Neutrophil (primary cell): ENCODE results near the gene ENTREP3.

Experiments
- H3K27ac ChIP-seq: fragments of 200-600 bp; sonication (generic); 2 replicates; pipeline ENCODE4 v1.5.1; 2016; ENCODE audit warnings: mild to moderate bottlenecking, moderate library complexity
- H3K27me3 ChIP-seq: fragments of 200-600 bp; sonication (generic); 2 replicates; pipeline ENCODE4 v1.6.0; 2016; ENCODE audit warnings: mild to moderate bottlenecking
- H3K36me3 ChIP-seq: fragments of 200-600 bp; sonication (generic); 2 replicates; pipeline ENCODE4 v1.5.1; 2017
- H3K4me1 ChIP-seq, 2 experiments: fragments of 200-600 bp in 1 of 2; sonication (generic) in 1 of 2; 1 replicate in 1 of 2; 2 replicates in 1 of 2; pipeline versions ENCODE4 v1.5.1 to v1.6.1; 2013 to 2016; ENCODE audit warnings: low read depth in 1 of 2, low read length in 1 of 2, mild to moderate bottlenecking in 1 of 2, moderate library complexity in 1 of 2; ENCODE audit not compliant: control insufficient read depth in 1 of 2, insufficient read depth in 1 of 2
- H3K4me3 ChIP-seq, 2 experiments: fragments of 200-600 bp in 1 of 2; sonication (generic) in 1 of 2; 1 replicate in 1 of 2; 2 replicates in 1 of 2; pipeline ENCODE4 v1.5.1; 2013 to 2016; ENCODE audit warnings: low read depth in 1 of 2, low read length in 1 of 2, mild to moderate bottlenecking in 1 of 2, moderate library complexity in 1 of 2
- H3K9me3 ChIP-seq: fragments of 200-600 bp; sonication (generic); 2 replicates; pipeline ENCODE4 v1.5.1; 2016
- CTCF ChIP-seq: fragments of 200-600 bp; sonication (generic); IDR thresholded peaks from 2 replicates; pipeline ENCODE4 v1.5.1; 2016; ENCODE audit warnings: antibody characterized with exemption

Gene ENTREP3

GRCh38 chr1:155297384-155297783, 42.1 kb upstream of the ENTREP3 start:
- Histone ChIP-seq H3K27ac (no peak overlapping the region), H3K4me3 (no peak overlapping the region), H3K9me3 (no peaks in the 10 kb centered on the region), H3K36me3 (no peaks in the 10 kb centered on the region), H3K27me3 (peaks cover 53% of the 10 kb centered on the region), H3K4me1 (no peaks in the 10 kb centered on the region)
- no peak for TF ChIP-seq CTCF

DNA sequence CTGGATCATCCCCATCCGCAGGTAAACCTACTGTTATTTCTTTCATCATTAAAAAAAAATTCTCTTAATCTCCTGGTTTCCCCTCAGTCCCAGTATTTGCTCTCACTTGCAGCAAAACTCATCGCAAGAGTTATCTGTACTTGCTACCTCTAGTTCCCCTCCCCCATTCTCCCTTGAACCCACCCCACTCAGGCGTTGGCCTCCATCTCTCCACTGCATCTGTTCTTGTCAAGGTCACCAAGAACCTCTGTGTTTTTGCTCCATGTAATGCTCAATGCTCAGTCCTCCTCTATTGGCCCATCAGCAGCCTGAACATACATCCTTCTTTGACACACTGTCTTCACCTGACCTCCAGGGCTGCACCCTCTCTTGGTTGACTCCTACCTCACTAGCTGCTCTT, 41.4 kb upstream of the ENTREP3 start:
- Histone ChIP-seq H3K4me1 (no peaks in the 10 kb centered on the region), H3K27ac (no peak overlapping the region), H3K27me3 (peaks cover 60% of the 10 kb centered on the region), H3K9me3 (no peaks in the 10 kb centered on the region), H3K36me3 (no peaks in the 10 kb centered on the region), H3K4me3 (no peak overlapping the region)
- no peak for TF ChIP-seq CTCF

GRCh38 chr1:155295942-155296267, 40.6 kb upstream of the ENTREP3 start:
- no peak for TF ChIP-seq CTCF

GRCh38 chr1:155295183-155295941, 40.1 kb upstream of the ENTREP3 start:
- no peak for TF ChIP-seq CTCF
- H3K36me3 ChIP-seq = no peaks in the 10 kb centered on the region
- H3K27ac ChIP-seq = no peak overlapping the region
- H3K27me3 ChIP-seq = peaks cover 70% of the 10 kb centered on the region
- no peaks in the 10 kb centered on the region for H3K4me1 ChIP-seq
- no peaks in the 10 kb centered on the region for H3K9me3 ChIP-seq
- H3K4me3 ChIP-seq = no peak overlapping the region

More at GRCh38 chr1:155295942-155296267, 40.6 kb upstream of the ENTREP3 start:
- Histone ChIP-seq H3K4me1 (no peaks in the 10 kb centered on the region), H3K4me3 (no peak overlapping the region), H3K27ac (no peak overlapping the region), H3K27me3 (peaks cover 67% of the 10 kb centered on the region), H3K36me3 (no peaks in the 10 kb centered on the region), H3K9me3 (no peaks in the 10 kb centered on the region)

DNA sequence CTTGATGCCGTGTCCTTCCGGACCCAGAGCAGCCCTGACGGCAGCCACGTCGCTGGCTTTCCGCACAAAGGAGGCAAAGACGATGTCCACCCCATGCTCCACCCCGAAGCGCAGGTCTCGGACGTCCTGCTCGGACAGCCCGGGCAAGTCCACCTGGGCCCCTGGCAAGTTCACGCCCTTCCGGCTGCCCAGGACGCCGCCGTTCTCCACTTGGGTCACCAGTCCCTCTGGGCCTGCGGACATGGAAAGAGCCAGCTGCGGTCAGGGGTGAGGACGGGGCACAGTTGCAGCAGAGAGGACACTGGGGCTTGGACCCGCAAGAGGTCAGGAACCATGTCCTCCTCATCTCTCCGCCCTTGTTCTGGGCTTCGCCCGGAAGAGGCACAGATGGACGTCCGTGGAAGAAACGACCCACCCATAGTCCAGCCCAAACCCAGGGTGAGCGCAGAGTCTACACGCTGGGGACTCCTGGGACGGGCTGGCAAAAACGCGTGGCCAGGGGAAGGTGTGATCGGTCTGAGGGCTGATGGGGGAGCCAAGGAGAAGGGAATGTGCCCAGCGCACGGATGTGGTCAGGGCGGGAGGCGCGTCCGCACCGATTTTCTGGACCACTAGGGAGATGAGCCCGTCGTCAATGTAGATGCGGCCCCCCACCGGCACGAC, 39.4 kb upstream of the ENTREP3 start:
- no peak for TF ChIP-seq CTCF

More for the DNA sequence above, 39.4 kb upstream of the ENTREP3 start:
- H3K4me1 ChIP-seq = no peaks in the 10 kb centered on the region
- no peak overlapping the region for H3K4me3 ChIP-seq
- peaks cover 77% of the 10 kb centered on the region for H3K27me3 ChIP-seq
- H3K36me3 ChIP-seq = no peaks in the 10 kb centered on the region
- H3K9me3 ChIP-seq = no peaks in the 10 kb centered on the region
- H3K27ac ChIP-seq = no peak overlapping the region
